ENCODE results near the gene AKNA.

GRCh38 chr9:114300846-114301797 is 86.7 kb downstream of the AKNA start:
- TF ChIP-seq ATF2 (CRISPR knock-in tag; IDR thresholded peaks at IDR 0.05; ENCODE audit: borderline replicate concordance, low read depth), result no peak
- TF ChIP-seq CTCF (IDR thresholded peaks at IDR 0.05), result no peak
- no peak for TF ChIP-seq ETV6 (CRISPR knock-in tag; IDR thresholded peaks at IDR 0.05)
- TF ChIP-seq GRHL2 (CRISPR knock-in tag; IDR thresholded peaks at IDR 0.05; ENCODE audit: insufficient replicate concordance, severe bottlenecking), result no peak
- no peak for TF ChIP-seq JAZF1 (CRISPR knock-in tag; IDR thresholded peaks at IDR 0.05)
- no peak for TF ChIP-seq ATF3 (CRISPR knock-in tag; conservative IDR thresholded peaks at IDR 0.05)
- TF ChIP-seq USF2 (CRISPR knock-in tag; IDR thresholded peaks at IDR 0.05), result no peak
- TF ChIP-seq TP53 (CRISPR knock-in tag; IDR thresholded peaks at IDR 0.05), result no peak
- no peak for TF ChIP-seq AFF4 (CRISPR knock-in tag; IDR thresholded peaks at IDR 0.05; ENCODE audit: borderline replicate concordance)
- no peak for TF ChIP-seq SP1 (CRISPR knock-in tag; conservative IDR thresholded peaks at IDR 0.05)
